IPS-18a (cell line): ENCODE measurements around the gene UBE2G2.

ENCODE experiments used
- H3K27ac ChIP-seq: one replicate; pipeline ENCODE4 v1.5.1; 2013; ENCODE audit warnings: low read length
- H3K27me3 ChIP-seq: one replicate; pipeline ENCODE4 v1.6.1; 2013; ENCODE audit warnings: mild to moderate bottlenecking, low read length; ENCODE audit not compliant: control insufficient read depth, insufficient read depth
- H3K36me3 ChIP-seq: one replicate; pipeline ENCODE4 v1.6.1; 2013; ENCODE audit warnings: low read depth, low read length; ENCODE audit not compliant: control insufficient read depth
- H3K4me1 ChIP-seq: one replicate; pipeline ENCODE4 v1.6.1; 2013; ENCODE audit warnings: low read depth, low read length; ENCODE audit not compliant: control insufficient read depth
- H3K4me3 ChIP-seq: one replicate; pipeline ENCODE4 v1.5.1; 2013; ENCODE audit warnings: low read length
- H3K9ac ChIP-seq: one replicate; pipeline ENCODE4 v1.6.1; 2013; ENCODE audit warnings: mild to moderate bottlenecking, low read length, moderate library complexity
- H3K9me3 ChIP-seq: one replicate; pipeline ENCODE4 v1.6.1; 2013; ENCODE audit warnings: low read depth, low read length; ENCODE audit not compliant: control insufficient read depth

Gene UBE2G2

DNA sequence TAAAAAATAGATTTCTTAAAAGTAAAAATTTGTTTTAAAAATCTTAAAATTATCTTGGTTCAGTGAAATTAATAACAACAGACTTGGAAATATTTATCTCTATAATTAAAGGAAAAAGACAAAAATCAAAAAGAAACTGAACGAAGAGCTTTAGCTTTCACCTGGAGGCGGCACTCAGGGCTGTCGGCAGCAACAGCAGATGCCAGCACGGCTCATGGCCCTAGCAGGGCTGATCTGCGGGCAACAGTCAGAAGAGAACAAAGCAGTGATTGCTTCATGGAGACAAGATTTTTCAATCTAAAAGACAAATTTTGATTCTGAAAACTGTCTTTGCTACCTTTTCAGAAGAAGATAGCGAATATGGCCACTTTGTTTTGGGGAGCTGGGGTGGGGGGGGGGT is 22.6 kb downstream of the UBE2G2 start:
- Histone ChIP-seq H3K9ac (no peak overlapping the region), H3K36me3 (peaks cover 34% of the 10 kb centered on the region), H3K4me1 (no peaks in the 10 kb centered on the region), H3K4me3 (no peak overlapping the region), H3K27me3 (no peaks in the 10 kb centered on the region), H3K9me3 (no peaks in the 10 kb centered on the region), H3K27ac (no peak overlapping the region)

DNA sequence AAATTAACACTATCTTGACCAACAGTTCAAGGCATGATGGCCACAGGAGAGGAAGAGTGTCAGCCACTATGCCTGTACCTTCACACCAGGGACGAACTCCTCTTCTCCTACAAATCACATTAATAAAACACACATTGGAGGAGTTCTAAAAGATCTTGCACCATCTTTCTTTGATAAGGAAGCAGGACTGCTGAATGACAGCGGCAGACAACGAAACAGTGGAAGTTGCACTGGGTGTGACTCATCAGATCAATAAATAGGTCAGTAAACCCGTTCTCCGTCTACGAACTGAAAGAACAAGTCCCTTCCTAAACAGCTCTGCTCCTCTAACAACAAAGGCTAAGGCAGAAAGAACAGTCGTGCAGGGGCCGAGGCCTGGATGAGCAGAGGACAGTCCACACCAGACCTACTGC is 23.1 kb downstream of the UBE2G2 start:
- Histone ChIP-seq H3K36me3 (peaks cover 39% of the 10 kb centered on the region), H3K27ac (no peak overlapping the region), H3K4me1 (no peaks in the 10 kb centered on the region), H3K27me3 (no peaks in the 10 kb centered on the region), H3K4me3 (no peak overlapping the region), H3K9ac (no peak overlapping the region), H3K9me3 (no peaks in the 10 kb centered on the region)

DNA sequence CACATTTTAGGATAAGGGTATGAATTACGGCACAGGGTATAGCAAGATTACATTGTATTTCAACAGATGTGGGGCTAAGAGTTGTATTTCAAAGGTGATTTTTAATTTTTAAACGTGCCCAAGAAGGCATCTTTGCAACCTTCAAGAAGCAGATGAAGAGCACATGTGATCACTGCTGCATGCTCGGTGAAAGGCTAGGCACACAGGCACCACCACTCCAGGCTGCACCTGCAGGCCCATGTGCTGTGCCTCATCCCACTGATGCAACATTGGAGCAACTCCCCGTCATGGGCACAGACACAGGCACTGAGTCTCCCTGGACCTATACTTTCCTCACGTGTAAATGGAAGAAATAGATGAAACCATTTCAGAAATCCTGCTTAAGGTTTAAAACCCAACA is 23.5 kb downstream of the UBE2G2 start:
- Histone ChIP-seq H3K9me3 (no peaks in the 10 kb centered on the region), H3K27ac (no peak overlapping the region), H3K36me3 (peaks cover 43% of the 10 kb centered on the region), H3K27me3 (no peaks in the 10 kb centered on the region), H3K4me3 (no peak overlapping the region), H3K9ac (no peak overlapping the region), H3K4me1 (no peaks in the 10 kb centered on the region)

DNA sequence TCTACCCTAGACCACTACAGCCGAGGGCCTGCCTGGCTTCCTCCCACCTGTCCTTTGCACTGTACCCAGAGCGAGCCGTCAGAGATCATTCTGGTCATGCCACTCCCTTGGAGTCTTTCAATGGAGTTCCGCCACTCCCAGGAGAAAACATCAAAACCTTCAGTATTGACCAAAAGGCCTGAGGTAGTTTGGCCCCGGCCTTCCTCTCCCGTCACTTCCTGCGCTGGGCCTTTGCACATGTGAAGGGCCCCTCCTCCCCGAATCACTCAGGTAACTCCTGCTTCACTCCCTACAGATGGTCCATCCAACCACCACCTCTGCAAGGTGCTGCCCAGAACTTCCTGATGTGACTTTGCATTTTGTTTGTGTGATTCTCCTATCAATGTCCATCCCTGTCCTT is 26.6 kb downstream of the UBE2G2 start:
- Histone ChIP-seq H3K9me3 (no peaks in the 10 kb centered on the region), H3K27ac (no peak overlapping the region), H3K9ac (no peak overlapping the region), H3K27me3 (no peaks in the 10 kb centered on the region), H3K4me3 (no peak overlapping the region), H3K4me1 (no peaks in the 10 kb centered on the region), H3K36me3 (peaks cover 69% of the 10 kb centered on the region)

DNA sequence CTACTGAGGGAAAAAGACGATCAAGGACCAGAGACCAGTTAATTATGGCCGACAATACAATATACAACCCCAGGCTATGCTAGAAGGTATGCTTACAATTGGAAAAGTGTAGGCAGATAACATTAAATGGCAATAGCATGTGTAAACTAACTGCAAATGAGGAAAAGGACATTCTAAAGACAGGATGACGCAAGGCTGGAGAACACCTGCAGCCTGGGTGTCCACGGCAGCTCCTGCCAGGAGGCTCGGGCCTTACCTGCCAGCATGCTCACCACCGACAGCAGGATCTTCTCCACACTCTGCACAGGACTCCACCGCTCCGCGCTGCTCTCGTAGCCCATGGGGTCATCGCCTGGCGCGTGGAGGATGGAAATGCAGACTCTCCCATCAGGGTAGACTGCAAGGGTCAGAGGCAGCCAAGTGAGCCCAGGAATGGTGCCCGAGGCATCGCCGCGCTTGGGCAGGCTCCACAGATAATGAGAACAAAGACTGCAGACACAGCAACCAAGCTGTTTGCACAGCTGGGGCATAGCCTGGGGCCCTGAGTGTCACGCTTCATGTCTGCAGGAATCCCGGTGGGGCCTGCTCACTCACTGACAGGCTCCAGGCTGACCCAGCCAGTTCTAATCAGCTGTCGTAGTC is 28.2 kb downstream of the UBE2G2 start:
- Histone ChIP-seq H3K9ac (no peak overlapping the region), H3K27ac (no peak overlapping the region), H3K9me3 (no peaks in the 10 kb centered on the region), H3K27me3 (no peaks in the 10 kb centered on the region), H3K36me3 (peaks cover 71% of the 10 kb centered on the region), H3K4me3 (no peak overlapping the region), H3K4me1 (peaks cover 8% of the 10 kb centered on the region)

DNA sequence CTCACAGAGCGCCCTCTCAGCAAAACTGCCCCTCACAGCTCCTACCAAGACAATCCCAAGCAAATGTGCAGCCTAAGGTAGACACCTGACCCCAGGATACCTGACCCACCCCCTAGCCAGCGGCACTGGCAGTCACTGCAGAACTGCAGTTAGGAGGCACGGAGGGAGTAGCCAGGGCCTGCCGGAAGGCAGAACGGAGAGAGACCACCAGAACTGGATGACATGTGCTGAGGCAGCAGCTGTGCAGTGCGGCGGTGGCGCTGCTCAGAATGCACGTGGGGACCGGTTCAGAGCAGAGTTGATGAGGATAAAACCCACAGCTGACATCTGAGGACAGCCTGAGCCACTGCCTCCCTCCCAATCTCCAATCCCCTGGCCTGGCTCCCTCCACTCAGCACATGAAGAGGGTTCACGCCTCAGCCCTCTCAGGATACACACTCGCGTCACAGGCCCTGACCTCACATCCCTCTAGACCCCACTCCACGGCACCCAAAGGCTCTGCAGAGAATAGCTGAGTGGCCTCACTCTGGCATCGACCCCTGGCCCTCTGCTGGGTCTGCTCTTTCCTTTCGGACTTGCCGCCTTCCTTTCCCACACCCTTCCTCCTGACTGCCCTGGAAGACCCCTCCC is 29.6 kb downstream of the UBE2G2 start:
- Histone ChIP-seq H3K9ac (no peak overlapping the region), H3K4me1 (peaks cover 15% of the 10 kb centered on the region), H3K27me3 (no peaks in the 10 kb centered on the region), H3K9me3 (no peaks in the 10 kb centered on the region), H3K27ac (no peak overlapping the region), H3K36me3 (peaks cover 67% of the 10 kb centered on the region), H3K4me3 (no peak overlapping the region)

DNA sequence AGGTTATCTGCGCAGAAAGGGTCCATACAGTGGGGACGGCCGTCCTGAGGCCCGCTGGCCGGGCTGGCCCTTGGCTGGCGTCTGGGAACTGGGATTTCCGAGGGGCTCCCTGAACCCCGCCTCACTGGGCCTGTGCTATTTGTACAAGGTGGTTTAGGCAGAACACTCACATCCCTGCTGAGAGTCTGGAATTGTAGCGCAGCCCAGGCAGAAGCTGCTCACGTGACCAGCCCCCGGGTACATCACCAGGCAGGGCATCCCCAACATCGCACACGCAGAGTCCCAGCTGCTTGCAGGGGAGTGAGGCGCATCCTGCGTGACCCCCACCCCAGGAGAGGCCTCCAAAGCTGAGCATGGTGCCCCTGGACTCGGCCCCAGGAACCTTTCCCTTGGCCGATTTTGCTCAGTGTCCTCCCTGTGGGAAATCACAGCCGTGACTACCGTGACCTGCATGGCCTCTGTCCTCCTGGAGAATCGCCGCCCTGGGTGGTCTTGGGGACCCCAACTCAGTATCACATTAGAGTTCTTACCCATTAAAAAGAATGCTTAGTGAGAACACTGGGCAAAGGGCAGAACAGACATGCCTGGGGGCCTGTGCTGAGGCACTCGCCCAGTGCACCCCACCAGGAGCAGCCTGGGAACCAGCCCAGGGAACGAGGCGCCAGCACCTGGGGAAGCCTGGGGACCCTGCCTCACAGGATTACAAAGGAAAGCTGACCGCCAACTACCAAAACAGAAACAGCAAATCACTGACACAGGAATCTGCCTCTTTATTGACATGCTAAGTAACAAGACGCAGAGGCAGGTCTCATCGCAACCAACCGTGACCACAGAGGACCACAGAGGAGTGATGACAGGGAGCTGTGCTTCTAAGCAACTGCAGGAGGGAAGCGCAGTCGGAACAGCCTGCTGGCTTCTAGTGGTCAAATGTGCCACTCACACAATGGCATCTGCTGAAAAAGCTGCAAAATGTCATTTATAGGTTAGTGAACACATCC is 33.5 kb downstream of the UBE2G2 start:
- Histone ChIP-seq H3K36me3 (peaks cover 33% of the 10 kb centered on the region), H3K27me3 (no peaks in the 10 kb centered on the region), H3K27ac (no peak overlapping the region), H3K4me1 (peaks cover 20% of the 10 kb centered on the region), H3K4me3 (no peak overlapping the region), H3K9ac (no peak overlapping the region), H3K9me3 (no peaks in the 10 kb centered on the region)

DNA sequence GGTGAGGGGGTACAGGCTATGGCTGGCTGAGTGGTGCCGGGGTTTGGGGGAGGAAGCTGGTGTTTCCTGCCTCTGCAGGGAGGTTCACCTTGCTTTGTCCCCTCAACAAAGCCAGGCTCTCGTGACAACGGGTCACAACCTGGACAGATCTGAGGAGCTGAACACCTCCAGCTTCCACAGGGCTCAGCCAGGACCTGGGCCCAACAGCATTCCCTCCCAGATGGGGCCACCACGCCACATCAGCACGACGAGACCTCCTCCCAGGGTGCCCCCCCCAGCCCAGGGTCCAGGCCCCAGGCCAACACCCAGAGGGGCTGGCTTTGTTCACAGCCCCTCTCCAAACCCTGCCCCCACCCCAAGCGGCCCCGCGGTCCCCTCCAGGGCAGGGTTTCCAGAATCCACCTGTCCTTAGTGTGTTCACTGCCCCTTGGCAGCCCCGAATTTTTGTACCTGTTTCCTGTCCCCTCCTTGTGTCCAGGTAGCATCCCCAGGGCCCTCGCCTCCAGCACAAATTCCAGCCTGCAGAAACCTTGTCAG is 34.7 kb downstream of the UBE2G2 start:
- no peak overlapping the region for H3K27ac ChIP-seq
- no peaks in the 10 kb centered on the region for H3K9me3 ChIP-seq
- H3K27me3 ChIP-seq: no peaks in the 10 kb centered on the region
- H3K4me3 ChIP-seq: no peak overlapping the region
- no peak overlapping the region for H3K9ac ChIP-seq
- peaks cover 20% of the 10 kb centered on the region for H3K4me1 ChIP-seq
- H3K36me3 ChIP-seq: peaks cover 22% of the 10 kb centered on the region

DNA sequence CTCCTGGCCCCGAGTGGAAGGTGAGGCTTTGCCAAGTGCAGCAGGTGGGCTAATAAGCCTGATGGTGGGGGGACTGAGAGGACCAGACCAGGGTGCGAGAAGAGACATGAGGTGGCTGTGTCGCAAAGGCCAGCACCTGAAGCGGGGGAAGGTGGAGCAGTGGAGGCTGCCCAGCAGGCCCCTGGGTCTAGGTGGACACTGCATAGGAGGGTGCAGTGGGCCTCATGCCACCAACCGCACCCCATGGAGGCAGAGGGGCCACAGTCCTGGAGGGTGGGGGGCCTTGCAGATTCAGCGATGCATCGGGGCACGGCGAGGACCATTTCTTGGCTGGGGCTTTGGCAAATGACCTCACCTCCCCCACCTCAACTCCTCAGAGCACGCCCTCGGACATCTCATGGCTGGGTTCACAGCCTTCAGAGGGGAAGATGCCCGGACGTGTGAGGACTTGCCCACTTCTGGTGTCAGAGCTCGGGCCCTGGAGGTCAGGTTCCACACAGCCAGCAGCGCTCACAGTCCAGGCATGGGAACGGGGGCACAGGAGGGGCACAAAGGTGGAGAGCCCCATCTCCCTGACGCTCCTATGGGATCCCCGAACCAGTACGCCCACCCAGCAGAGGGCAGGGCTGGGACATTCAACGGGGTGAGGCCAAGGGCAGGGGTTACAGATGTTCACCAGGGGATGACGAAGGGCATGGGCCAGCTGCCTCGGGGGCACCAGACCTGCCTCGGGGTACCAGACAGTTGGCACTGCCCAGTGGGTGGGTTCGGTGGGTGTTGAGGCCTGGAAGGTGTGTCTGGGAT is 35.4 kb downstream of the UBE2G2 start:
- peaks cover 20% of the 10 kb centered on the region for H3K4me1 ChIP-seq
- H3K27ac ChIP-seq: no peak overlapping the region
- no peaks in the 10 kb centered on the region for H3K27me3 ChIP-seq
- H3K36me3 ChIP-seq: peaks cover 15% of the 10 kb centered on the region
- no peaks in the 10 kb centered on the region for H3K9me3 ChIP-seq
- H3K4me3 ChIP-seq: no peak overlapping the region
- no peak overlapping the region for H3K9ac ChIP-seq

DNA sequence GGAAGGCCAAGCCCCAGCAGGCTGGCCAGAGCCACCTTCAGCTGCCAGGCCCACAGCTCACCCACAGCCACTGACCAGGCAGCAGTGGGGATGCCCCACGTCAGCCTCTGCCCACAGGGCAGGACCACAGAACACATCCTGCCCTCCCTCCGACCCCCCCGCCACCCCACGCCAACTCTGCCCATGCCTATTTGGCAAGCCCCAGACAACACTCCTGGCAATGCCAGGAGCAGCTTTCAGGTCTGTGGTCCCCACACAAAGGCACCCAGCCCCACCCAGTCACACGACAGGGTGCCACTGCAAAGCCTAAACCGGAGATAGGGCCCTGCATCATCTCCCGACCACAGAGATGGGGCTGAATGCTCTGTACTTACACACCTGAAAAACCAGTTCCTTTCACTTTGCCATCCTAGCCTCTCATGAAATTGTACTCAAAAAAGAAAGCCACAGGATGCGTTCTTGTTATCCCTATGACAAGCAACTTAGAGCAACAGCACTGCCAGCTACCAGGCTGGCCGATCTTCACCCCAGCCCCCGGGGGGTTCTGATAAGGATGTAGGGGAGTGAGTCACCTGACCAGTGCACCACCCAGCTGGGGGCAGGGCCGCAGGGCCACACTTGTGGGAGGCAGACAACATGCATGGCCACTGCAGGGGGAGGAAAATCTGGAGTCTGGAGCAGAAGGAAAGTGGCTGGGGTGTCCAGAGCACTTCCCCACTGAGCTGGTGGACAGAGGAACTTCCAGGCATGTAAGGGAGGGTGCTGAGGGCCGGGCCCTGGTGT is 36.2 kb downstream of the UBE2G2 start:
- Histone ChIP-seq H3K36me3 (peaks cover 7% of the 10 kb centered on the region), H3K4me3 (no peak overlapping the region), H3K27ac (no peak overlapping the region), H3K27me3 (no peaks in the 10 kb centered on the region), H3K4me1 (peaks cover 20% of the 10 kb centered on the region), H3K9ac (no peak overlapping the region), H3K9me3 (no peaks in the 10 kb centered on the region)
